SKM-1 (cell line): Measurements from ENCODE around the gene LONRF2.
A peak's percentile ranks its signal among the peaks of the same experiment; 100 is the strongest.

Source experiments
- DNase-seq: peaks from one replicate; lab custom pipeline; 2025; ENCODE audit not compliant: unreplicated experiment; lab: John Stamatoyannopoulos, UW

LONRF2 gene

GRCh38 chr2:100301881-100302584 lies 20.3 kb downstream of the LONRF2 start:
- DNase-seq = no peak

GRCh38 chr2:100299548-100299947 lies 22.8 kb downstream of the LONRF2 start:
- DNase-seq = no peak

DNA sequence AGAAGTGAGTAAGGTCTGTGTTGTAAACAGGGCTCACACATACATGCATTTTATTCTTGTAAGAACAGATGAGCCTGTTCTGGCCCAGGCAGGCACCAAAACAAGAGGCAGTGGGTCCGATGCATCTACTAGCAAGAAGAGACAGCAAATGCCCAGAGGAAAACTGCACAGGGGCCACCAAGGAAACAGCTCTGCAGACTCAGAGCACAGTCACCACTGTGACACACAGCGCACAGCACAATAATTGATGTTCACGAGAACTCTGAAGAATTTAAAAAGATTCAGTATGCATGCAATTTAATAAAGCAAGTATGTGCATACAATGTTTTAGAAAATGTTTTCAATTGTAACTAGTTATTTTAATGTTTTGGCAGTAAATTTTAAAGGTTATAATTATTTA lies 24.8 kb downstream of the LONRF2 start:
- DNase-seq = no peak

- no peak for DNase-seq
Observed at GRCh38 chr2:100294162-100294497, 28.2 kb downstream of the LONRF2 start.

DNA sequence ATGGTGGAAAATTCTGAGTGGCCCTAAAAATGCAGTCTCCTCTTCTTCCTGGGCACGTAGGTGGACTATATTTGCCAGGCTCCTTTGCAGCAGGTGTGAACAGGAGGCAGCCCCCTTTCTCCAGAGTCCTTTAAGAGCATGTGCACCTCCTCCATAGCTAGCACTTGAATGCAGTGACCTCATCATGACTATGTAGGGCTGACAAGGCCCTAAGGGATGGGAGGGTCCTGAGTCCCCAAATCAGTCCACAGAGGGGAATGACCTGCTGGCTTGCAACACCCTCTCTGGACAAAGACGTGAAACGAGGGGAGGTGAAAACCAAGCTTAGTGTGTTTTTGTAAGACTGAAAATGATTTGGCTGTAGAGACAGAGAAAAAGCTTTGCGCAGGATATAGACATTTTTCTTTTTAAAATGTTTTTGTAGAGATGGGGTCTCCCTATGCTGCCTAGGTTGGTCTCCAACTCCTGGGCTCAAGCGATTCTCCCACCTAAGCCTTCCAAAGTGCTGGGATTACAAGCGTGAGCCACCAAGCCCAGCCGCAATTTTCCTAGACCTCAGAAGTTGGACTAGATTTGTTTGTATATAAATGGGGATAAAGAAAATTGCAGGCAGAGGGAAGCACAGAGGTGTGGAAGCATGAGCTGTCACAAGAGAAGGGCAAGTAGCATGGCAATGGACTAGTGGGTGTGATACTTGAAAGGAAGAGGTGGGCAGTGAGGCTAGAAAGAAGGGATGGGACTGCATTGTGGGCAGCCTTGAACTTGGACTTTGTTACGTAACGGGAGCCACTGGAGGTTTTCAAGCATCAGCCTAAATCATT lies 28.8 kb downstream of the LONRF2 start:
- DNase-seq = no peak

DNA sequence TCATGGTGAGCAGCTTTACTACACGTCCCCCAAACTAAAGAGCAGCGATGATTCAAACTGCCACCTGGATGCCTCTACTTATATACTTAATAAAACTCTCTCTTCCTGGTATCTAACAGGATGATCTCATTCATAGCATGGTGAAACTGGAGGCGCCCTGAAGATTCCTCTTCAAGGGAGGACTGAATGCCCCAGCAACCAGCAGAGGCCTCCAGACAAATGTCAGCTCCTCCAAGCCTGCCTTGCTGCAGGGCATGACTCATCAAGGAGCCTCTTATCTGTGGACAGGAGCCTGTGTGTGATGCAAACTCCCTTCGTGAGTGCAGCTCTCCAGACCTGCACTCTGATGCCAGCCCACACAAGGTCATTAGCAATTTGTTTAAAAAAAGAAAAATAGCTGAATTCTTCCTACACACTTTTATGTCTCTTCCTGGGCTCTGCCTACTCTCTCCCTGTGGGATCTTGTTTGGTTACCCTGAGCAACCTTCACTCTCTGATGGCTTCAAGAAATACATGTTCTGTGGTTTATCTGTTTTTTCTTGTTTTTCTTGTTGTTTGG lies 30.2 kb downstream of the LONRF2 start:
- DNase-seq = peak; percentile 87

GRCh38 chr2:100291152-100291970 lies 30.9 kb downstream of the LONRF2 start:
- peak; percentile 82 for DNase-seq

GRCh38 chr2:100290718-100291151 lies 31.6 kb downstream of the LONRF2 start:
- DNase-seq = no peak

DNA sequence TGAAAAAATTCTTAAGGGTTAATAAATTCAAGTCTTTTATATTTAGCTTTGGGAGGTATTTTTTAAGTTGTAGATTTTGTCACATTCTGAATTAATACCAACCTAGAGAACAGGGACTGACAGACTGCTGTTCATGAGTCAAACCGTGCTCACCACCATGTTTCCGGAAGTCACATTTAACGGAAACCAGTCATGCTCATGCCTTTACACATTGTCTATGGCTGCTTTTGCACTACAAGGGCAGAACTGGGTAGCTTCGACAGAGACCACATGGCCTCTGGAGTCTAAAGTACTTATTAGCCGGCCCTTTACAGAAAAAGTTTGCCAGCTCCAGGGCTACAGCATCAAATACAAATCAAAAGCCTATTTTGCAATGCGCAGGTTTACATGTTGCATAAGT lies 33.3 kb downstream of the LONRF2 start:
- DNase-seq = no peak

DNA sequence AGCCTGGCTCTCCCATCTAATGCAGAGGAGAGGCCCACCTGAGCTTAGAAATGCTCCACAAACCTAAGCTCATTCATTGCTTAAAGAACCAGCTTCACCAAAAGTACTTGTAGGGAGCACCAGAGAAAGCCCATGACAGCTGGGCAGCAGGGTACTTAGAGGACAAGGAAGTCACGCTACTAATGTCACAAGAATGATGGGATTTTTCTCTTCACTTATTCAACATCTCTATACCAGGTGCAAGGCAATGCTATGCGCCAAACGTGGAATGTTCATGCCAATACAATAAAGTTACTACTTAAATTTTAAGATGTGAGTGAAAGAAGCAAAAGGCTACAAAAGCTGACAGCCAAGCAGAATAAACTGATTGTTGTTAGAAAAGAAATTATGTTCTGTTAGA lies 36.0 kb downstream of the LONRF2 start:
- no peak for DNase-seq

DNA sequence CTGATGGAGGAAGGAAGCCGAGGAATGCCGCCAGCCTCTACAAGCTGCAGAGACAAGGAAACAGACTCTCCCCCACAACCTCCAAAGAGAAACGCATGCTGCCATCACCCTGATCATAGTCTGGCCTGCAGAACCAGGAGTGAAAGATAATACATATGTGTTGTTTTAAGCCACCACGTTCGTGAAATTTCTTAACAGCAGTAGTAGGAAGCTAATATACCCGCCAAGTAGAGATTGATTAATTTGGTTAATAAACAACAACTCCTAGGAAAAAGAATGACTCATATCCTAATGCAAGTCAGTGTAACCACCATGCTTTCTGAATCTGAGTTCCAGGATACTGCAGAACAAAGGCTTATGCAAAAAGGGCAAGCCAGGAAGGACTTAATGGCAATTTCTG lies 36.6 kb downstream of the LONRF2 start:
- DNase-seq = no peak

GRCh38 chr2:100285011-100285410 lies 37.3 kb downstream of the LONRF2 start:
- DNase-seq = no peak

GRCh38 chr2:100283724-100284501 lies 38.4 kb downstream of the LONRF2 start:
- DNase-seq = no peak

DNA sequence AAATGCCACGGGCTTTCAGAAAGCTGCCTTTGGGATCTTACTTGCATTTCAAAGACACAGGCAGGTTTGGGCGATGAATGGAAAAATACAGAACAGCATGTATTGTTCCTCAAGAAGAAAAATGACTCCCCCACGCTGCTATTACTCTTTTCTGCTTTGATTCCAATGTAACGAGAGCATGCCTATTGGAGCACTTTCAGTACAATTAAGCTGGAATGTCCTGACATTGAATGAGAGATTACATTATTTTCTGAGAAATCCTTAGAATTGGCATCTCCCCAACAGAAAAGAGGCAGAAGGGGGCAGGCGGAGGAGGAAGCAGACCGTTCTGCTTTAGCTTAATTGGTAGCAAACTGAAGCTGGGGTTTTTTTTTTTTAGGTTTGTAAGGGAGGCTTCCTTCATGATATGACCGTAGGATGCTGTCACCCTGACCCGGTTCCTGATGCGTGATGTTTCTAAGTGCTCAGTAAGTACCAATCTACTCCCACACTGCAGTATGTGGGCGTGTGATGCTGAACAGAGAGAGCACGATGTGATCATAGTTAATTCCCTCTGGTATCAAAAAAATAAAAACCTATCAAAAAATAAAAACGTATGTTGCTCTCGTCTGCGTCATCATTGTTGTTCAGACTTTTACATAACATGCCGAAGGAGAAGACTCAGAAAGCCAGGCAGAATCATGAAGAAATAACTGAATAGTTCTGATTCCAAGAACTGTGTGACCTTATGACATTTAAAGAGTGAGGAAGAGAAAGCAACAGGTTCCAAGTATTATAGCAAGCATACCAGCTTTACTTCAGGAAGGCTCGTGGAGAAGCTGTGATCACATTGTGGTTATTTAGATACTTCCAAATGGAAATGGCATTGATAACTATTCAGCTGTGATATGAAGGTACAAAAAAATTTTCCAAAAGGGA lies 40.5 kb downstream of the LONRF2 start:
- DNase-seq = no peak

DNA sequence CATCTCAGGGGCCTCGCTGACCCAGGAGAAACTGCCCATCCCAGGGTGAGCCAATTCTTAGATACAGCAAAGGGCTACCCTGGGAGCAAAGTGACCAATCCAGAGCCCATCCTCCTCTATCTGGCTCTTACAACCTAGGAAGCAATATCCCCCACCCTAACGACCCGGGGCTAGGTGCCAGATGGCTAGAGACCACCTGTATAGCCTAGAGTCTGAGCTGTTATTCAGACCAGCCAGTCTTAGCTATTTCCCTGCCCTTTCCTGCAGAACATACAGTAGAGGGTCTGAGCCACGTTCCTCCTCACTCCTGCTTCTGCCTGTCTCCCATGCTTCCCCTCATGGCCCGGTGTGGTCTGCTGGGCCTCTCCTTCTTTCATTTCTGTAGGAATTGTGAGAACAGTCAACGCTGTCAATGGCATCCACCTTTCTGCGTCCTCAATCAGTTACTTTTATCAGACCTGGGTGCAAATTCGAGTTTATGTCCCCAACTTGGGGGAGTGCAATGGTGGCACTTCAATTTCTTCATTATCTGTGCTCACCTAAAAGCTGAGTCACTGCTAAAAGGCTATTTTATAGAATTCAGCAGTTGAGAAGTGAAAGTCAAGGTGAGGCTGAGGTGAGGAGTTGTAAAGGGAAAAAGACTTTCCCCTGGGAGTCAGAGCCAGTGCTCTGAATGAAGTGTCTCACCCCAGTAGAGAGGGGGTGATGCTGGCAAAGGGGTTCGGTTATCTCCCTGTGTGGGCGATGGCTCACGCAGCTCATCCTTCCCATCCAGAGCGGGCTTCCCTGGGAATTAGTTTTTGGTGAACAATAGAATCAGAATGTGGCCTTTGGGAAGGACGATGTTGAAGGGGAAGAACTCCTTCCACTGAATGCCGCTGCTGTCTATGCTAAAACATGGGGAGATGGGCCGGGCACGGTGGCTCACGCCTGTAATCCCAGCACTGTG lies 42.4 kb downstream of the LONRF2 start:
- no peak for DNase-seq

DNA sequence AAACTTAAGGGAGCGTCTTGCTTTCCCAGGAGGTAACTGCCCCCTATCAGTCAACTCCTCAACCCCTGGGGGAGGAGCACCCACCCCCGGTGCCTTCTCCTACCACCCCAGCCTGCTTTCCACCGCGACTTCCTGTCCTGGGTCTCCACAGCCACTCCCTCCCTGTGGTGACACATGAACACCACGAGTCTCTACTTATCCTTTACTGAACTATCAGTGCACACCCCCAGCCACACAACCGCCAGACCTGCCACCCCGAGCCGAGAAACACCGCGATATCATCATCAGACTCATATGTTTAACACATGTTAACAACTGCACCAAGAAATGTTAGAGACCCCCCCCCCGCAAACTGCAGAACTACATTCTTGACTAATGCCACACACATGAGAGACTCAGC lies 43.3 kb downstream of the LONRF2 start:
- DNase-seq = no peak

GRCh38 chr2:100278501-100278900 lies 43.8 kb downstream of the LONRF2 start:
- no peak for DNase-seq

DNA sequence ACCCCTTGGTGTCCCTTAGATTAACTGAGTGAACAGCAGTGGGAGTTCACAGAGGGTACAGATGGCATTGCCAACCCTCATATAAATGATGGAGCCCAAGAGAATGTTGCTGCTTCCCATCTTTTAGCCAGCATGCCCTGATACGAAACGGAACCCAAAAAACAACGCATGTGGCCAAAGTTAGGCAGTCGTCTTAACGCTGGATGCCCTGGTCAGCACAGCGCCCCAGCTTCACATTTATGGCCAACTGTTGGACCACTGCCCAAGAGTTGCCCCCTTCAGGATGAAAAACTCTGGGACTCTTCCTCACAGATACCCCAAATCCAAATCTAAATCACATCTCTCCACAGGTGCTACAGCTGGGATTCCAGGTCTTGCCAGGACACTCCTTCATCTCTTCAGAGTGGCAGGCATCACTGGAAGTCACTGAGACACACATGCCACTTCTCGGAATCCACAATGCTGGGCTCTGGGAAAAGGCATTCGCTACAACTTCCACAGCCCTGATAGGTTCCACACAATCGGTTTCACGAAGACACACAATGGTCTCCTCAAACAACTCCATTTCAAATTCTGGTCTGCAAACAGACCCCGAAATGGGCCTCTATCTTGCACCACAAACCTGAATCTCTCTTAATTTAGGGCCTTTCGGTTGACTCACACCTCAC lies 44.6 kb downstream of the LONRF2 start:
- DNase-seq = no peak
